HepG2 (cell line): ENCODE results near the gene VWCE. TPM values are rescaled to one million over a fixed set of nuclear protein-coding genes. Genes with fewer than 3 reads are reported as not detected.

Experiments
- ATAD3A ChIP-seq: sonication (generic); formaldehyde crosslinking; IDR thresholded peaks from 2 replicates; pipeline ENCODE4 v1.4.0; 2020; ENCODE audit warnings: missing genetic modification reagents
- KDM3A ChIP-seq: IDR thresholded peaks from 2 replicates; pipeline ENCODE4 v1.6.1; 2018; ENCODE audit warnings: low read depth, missing compliant biosample characterization
- KIAA2018 ChIP-seq: sonication (generic); formaldehyde crosslinking; IDR thresholded peaks from 2 replicates; pipeline ENCODE4 v1.5.0; 2020; ENCODE audit warnings: mild to moderate bottlenecking, missing genetic modification reagents, borderline replicate concordance
- PCBP1 ChIP-seq: fragments of 200-400 bp; formaldehyde crosslinking; IDR thresholded peaks from 2 replicates; pipeline ENCODE4 v1.6.1; 2017; ENCODE audit warnings: mild to moderate bottlenecking, low read depth, low read length, borderline replicate concordance
- PTBP1 ChIP-seq: fragments of 200-400 bp; formaldehyde crosslinking; IDR thresholded peaks from 2 replicates; pipeline ENCODE4 v1.6.1; 2018; ENCODE audit warnings: low read length, low read depth; ENCODE audit not compliant: poor library complexity, severe bottlenecking
- TERF1 ChIP-seq: sonication (generic); formaldehyde crosslinking; IDR thresholded peaks from 2 replicates; pipeline ENCODE4 v1.8.0; 2022; ENCODE audit warnings: mild to moderate bottlenecking, missing genetic modification reagents, moderate library complexity
- TOPORS ChIP-seq: sonication (generic); formaldehyde crosslinking; IDR thresholded peaks from 2 replicates; pipeline ENCODE4 v1.8.0; 2023; ENCODE audit warnings: mild to moderate bottlenecking, missing genetic modification reagents
- ZFY ChIP-seq: sonication (generic); formaldehyde crosslinking; IDR thresholded peaks from 2 replicates; pipeline ENCODE4 v1.4.0; 2020; ENCODE audit warnings: missing genetic modification reagents
- ZNF260 ChIP-seq: sonication (generic); formaldehyde crosslinking; IDR thresholded peaks from 2 replicates; pipeline ENCODE4 v1.4.0; 2020; ENCODE audit warnings: missing genetic modification reagents, low read depth, mild to moderate bottlenecking, borderline replicate concordance
- ZNF263 ChIP-seq: sonication (generic); formaldehyde crosslinking; IDR thresholded peaks from 2 replicates; pipeline ENCODE4 v1.4.0; 2020; ENCODE audit warnings: missing genetic modification reagents
- ZNF496 ChIP-seq: sonication (generic); formaldehyde crosslinking; IDR thresholded peaks from 2 replicates; pipeline ENCODE4 v1.8.1; 2023; ENCODE audit warnings: mild to moderate bottlenecking, moderate library complexity, missing genetic modification reagents; ENCODE audit not compliant: insufficient replicate concordance
- ZNF503 ChIP-seq: sonication (generic); formaldehyde crosslinking; IDR thresholded peaks from 2 replicates; pipeline ENCODE4 v1.4.0; 2020; ENCODE audit warnings: missing genetic modification reagents
- ZNF670 ChIP-seq: sonication (generic); formaldehyde crosslinking; IDR thresholded peaks from 2 replicates; pipeline ENCODE4 v1.8.0; 2022; ENCODE audit warnings: mild to moderate bottlenecking, missing genetic modification reagents, borderline replicate concordance
- ZNF792 ChIP-seq: IDR thresholded peaks from 2 replicates; pipeline ENCODE4 v1.6.1; 2016
- polyA plus RNA-seq, 8 experiments: library from polyadenylated mRNA; depleted of rRNA in 3 of 8; stranded (reverse) in 7 of 8; unstranded in 1 of 8; fragments of >200 nt; fragmentation: Illumina TruSeq in 4 of 8; extraction: Trizol in 4 of 8; gene quantifications; 2 replicates each; pipeline versions ENCODE4 v1.2.1 to v1.2.3, GENCODE V29; 2011 to 2016; ENCODE audit warnings: low read depth in 4 of 8, missing spikeins in 1 of 8, mixed read lengths in 1 of 8; ENCODE audit not compliant: insufficient read depth in 1 of 8
- total RNA-seq, 5 experiments: library from RNA; depleted of rRNA; stranded (reverse); fragments of >200 nt; fragmentation: Illumina TruSeq; extraction: Trizol; gene quantifications; 2 replicates each; pipeline ENCODE4 v1.2.3, GENCODE V29; 2016; ENCODE audit warnings: low read depth in 1 of 5

Gene VWCE
- total and polyA plus RNA-seq, 2 of the 13 experiments (the other 11 are each of a cell fraction or from before 2014, with no cell fraction given): 27.6 to 58.3 TPM

GRCh38 chr11:61332797-61333549 lies 37.9 kb upstream of the VWCE start, which contains the start of the genes DDB1 and TKFC (continued):
- TF ChIP-seq PTBP1 (no peak), KDM3A (CRISPR knock-in tag) (no peak; the same call in none of the 2 replicates), PCBP1 (peak; percentile 74; the same call in 1 of the 2 replicates), ZFY (peak; percentile 97), ZNF792 (CRISPR knock-in tag) (peak; percentile 75), TOPORS (peak; percentile 52; the same call in 1 of the 2 replicates), ZNF503 (peak; percentile 66; the same call in 1 of the 2 replicates), ZNF496 (no peak), ZNF263 (CRISPR knock-in tag) (no peak), TERF1 (no peak), ATAD3A (no peak), KIAA2018 (CRISPR knock-in tag) (no peak), ZNF670 (CRISPR knock-in tag) (no peak), ZNF260 (CRISPR knock-in tag) (no peak)
